Measurements from ENCODE around the gene NUDT15.
"Not testable (repeated sequence)": the region's sequence is repeated elsewhere in the genome, so short reads cannot be mapped to it uniquely, and the experiment has no call there.

The NUDT15 gene

GRCh38 chr13:48000559-48001113, 36.9 kb upstream of the NUDT15 start:
- DNase-seq (ENCODE audit: low read depth): peak; percentile 16
- TF ChIP-seq, protein P1, sequence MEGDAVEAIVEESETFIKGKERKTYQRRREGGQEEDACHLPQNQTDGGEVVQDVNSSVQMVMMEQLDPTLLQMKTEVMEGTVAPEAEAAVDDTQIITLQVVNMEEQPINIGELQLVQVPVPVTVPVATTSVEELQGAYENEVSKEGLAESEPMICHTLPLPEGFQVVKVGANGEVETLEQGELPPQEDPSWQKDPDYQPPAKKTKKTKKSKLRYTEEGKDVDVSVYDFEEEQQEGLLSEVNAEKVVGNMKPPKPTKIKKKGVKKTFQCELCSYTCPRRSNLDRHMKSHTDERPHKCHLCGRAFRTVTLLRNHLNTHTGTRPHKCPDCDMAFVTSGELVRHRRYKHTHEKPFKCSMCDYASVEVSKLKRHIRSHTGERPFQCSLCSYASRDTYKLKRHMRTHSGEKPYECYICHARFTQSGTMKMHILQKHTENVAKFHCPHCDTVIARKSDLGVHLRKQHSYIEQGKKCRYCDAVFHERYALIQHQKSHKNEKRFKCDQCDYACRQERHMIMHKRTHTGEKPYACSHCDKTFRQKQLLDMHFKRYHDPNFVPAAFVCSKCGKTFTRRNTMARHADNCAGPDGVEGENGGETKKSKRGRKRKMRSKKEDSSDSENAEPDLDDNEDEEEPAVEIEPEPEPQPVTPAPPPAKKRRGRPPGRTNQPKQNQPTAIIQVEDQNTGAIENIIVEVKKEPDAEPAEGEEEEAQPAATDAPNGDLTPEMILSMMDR (conservative IDR thresholded peaks at IDR 0.05; ENCODE audit: low read depth, low read length): no peak
- peak overlapping the region; percentile 100 for H3K4me3 ChIP-seq (ENCODE audit: low read depth, low read length)

- H3K4me3 ChIP-seq (ENCODE audit: low read depth, low read length): peak within 1 kb of the TSS; percentile 100
- DNase-seq (ENCODE audit: low read depth): peak; percentile 90
- TF ChIP-seq, protein P1 (conservative IDR thresholded peaks at IDR 0.05; ENCODE audit: low read depth, low read length): no peak
Observed at GRCh38 chr13:48001114-48001881, 36.2 kb upstream of the NUDT15 start, which contains the start of gene SUCLA2. Gene SUCLA2 (minus strand): TSS chr13:48001273. CDS start chr13:48001269, 4 bp downstream.

DNA sequence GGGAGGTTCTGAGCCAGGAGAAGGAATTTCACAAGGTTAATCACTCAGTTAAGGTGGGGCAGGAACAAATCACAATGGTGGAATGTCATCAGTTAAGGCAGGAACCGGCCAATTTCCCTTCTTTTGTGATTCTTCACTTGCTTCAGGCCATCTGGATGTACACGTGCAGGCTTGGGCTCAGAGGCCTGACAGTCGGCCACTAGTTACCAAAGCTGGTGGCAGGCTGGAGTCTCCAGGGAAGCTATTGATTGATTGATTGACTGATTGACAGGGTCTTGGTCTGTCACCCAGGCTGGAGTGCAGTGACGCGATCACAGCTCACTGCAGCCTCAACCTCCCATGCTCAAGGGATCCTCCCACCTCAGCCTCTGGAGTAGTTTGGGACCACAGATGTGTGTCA, 35.5 kb upstream of the NUDT15 start:
- DNase-seq (ENCODE audit: low read depth); H3K4me3 ChIP-seq (ENCODE audit: low read depth, low read length): not testable (repeated sequence)

GRCh38 chr13:48004201-48004600, 33.3 kb upstream of the NUDT15 start:
- no peak for DNase-seq (ENCODE audit: low read depth)
- H3K4me3 ChIP-seq (ENCODE audit: low read depth, low read length): no peak overlapping the region
- TF ChIP-seq, protein P1 (conservative IDR thresholded peaks at IDR 0.05; ENCODE audit: low read depth, low read length): no peak

- DNase-seq (ENCODE audit: low read depth): no peak
Observed at GRCh38 chr13:48006396-48006795, 31.1 kb upstream of the NUDT15 start.

GRCh38 chr13:48009284-48009683, 28.2 kb upstream of the NUDT15 start:
- DNase-seq (ENCODE audit: low read depth): peak; percentile 68
- H3K4me3 ChIP-seq (ENCODE audit: low read depth, low read length): no peak overlapping the region
- TF ChIP-seq, protein P1 (conservative IDR thresholded peaks at IDR 0.05; ENCODE audit: low read depth, low read length): no peak

More at GRCh38 chr13:48006396-48006795, 31.1 kb upstream of the NUDT15 start:
- H3K4me3 ChIP-seq (ENCODE audit: low read depth, low read length): no peak overlapping the region
- TF ChIP-seq, protein P1 (conservative IDR thresholded peaks at IDR 0.05; ENCODE audit: low read depth, low read length): no peak

DNA sequence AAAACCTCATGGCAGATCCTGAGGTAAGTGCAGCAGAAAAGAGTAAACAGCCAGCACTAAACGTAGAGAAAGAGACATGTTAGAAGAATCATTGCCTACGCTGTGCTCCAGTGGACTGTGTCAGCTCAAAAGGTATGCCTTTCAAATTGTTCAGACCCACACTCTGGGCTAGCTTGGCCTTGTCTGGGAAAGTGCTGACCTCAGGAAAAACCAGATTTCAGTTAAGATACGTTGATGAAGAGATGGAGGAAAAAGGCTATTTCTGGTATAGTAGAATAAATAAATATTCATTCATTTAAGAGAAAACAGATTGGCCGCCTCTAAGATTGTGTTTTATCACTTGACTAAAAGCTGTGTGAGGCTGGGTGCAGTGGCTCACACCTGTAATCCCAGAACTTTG, 26.8 kb upstream of the NUDT15 start:
- TF ChIP-seq, protein P1 (conservative IDR thresholded peaks at IDR 0.05; ENCODE audit: low read depth, low read length): no peak
- DNase-seq (ENCODE audit: low read depth): no peak
- no peak overlapping the region for H3K4me3 ChIP-seq (ENCODE audit: low read depth, low read length)

Data from choroid plexus epithelial cell (primary cell).